GDM1 (cell line): Measurements from ENCODE around the gene UNCX.
"Not testable (repeated sequence)": the region's sequence is repeated elsewhere in the genome, so short reads cannot be mapped to it uniquely, and the experiment has no call there.

Experiments used
- DNase-seq: peaks from one replicate; lab custom pipeline; 2025; lab: John Stamatoyannopoulos, UW

UNCX gene

GRCh38 chr7:1257863-1258262 lies 25.2 kb downstream of the UNCX start:
- no peak for DNase-seq

- no peak for DNase-seq
Measured at GRCh38 chr7:1259621-1260243, 27.1 kb downstream of the UNCX start.

GRCh38 chr7:1260244-1260635 lies 27.6 kb downstream of the UNCX start:
- DNase-seq, result no peak

GRCh38 chr7:1261036-1261435 lies 28.4 kb downstream of the UNCX start:
- DNase-seq, result not testable (repeated sequence)

GRCh38 chr7:1262441-1262840 lies 29.8 kb downstream of the UNCX start:
- DNase-seq, result no peak

GRCh38 chr7:1263391-1263951 lies 30.8 kb downstream of the UNCX start:
- DNase-seq, result no peak

GRCh38 chr7:1264345-1265280 lies 31.9 kb downstream of the UNCX start:
- no peak for DNase-seq

GRCh38 chr7:1267016-1267900 lies 34.6 kb downstream of the UNCX start:
- no peak for DNase-seq

GRCh38 chr7:1268076-1268815 lies 35.6 kb downstream of the UNCX start:
- no peak for DNase-seq

- DNase-seq, result no peak
Measured at GRCh38 chr7:1268866-1269265, 36.2 kb downstream of the UNCX start.

GRCh38 chr7:1269336-1269890 lies 36.7 kb downstream of the UNCX start:
- DNase-seq, result no peak

- DNase-seq, result no peak
Measured at GRCh38 chr7:1270181-1270580, 37.5 kb downstream of the UNCX start.

GRCh38 chr7:1271046-1271445 lies 38.4 kb downstream of the UNCX start:
- no peak for DNase-seq

- DNase-seq, result no peak
Measured at GRCh38 chr7:1271656-1272055, 39.0 kb downstream of the UNCX start.

GRCh38 chr7:1272136-1272535 lies 39.5 kb downstream of the UNCX start:
- DNase-seq, result not testable (repeated sequence)

GRCh38 chr7:1274121-1274875 lies 41.6 kb downstream of the UNCX start:
- no peak for DNase-seq

- DNase-seq, result no peak
Measured at GRCh38 chr7:1274876-1275375, 42.3 kb downstream of the UNCX start.

- DNase-seq, result no peak
Measured at GRCh38 chr7:1275451-1276381, 43.0 kb downstream of the UNCX start.

- no peak for DNase-seq
Measured at GRCh38 chr7:1276626-1277175, 44.0 kb downstream of the UNCX start.
